Motor neuron (in vitro differentiated cells): Measurements from ENCODE around the gene USP8. TPM values are rescaled to one million over a fixed set of nuclear protein-coding genes. Genes with fewer than 3 reads are reported as not detected.

ENCODE experiments used
- ATAC-seq, 8 experiments: fragments of 200-7000 bp; cut with Tn5 transposase; replicated peaks in 6 of 8; 2 replicates each; pipeline ENCODE4 v1.8.0; 2021; ENCODE audit warnings: mild to moderate bottlenecking in 8 of 8, moderate library complexity in 8 of 8
- H3K27ac ChIP-seq, 2 donors: fragments of 250-450 bp; sonication (Bioruptor Pico); 2 replicates each; pipeline ENCODE4 v1.9.0; 2021; ENCODE audit warnings: antibody characterized with exemption in 2 of 2, mild to moderate bottlenecking in 2 of 2, moderate library complexity in 1 of 2
- H3K4me1 ChIP-seq, 2 donors: fragments of 250-450 bp; sonication (Bioruptor Pico); replicated peaks in 1 of 2; 2 replicates each; pipeline ENCODE4 v1.6.1; 2021; ENCODE audit warnings: antibody characterized with exemption in 2 of 2, mild to moderate bottlenecking in 2 of 2, moderate library complexity in 1 of 2
- H3K4me3 ChIP-seq, 5 donors: fragments of 250-450 bp; sonication (Bioruptor Pico); 2 replicates each; pipeline ENCODE4 v1.9.0; 2021; ENCODE audit warnings: antibody characterized with exemption in 5 of 5, mild to moderate bottlenecking in 5 of 5, moderate library complexity in 4 of 5
- WGBS, 10 experiments: fragments of 450-650 bp; shearing (Covaris generic); methylation state at CpG; one replicate each; pipeline ENCODE4 v1.0.0; 2022; 5-methylcytosine and 5-hydroxymethylcytosine counted together
- in situ Hi-C, 9 experiments: fragments of 400-800 bp; cut with MboI; loops; one replicate each; pipeline ENCODE4 v1.15.0; 2021; ENCODE audit warnings: low sequenced_read_pairs in 9 of 9, low pct_unique_long_range_greater_than_20kb in 2 of 9; ENCODE audit not compliant: unreplicated experiment in 9 of 9
- total RNA-seq, 8 experiments: library from RNA; unstranded; fragments of 300-600 nt; gene quantifications; 2 replicates each; pipeline versions ENCODE4 v1.2.3 to v1.2.4, GENCODE V29; 2022

The USP8 gene
- total RNA-seq, 8 experiments from 2014 or later: 28.4 to 135 (median 49.2) TPM

- ATAC-seq: no peak
- WGBS, 10 experiments: 100% methylated on average over 2 of the region's 2 CpGs; no CpG with 5 or more reads in 8 of the 10 experiments
- H3K27ac ChIP-seq: no peak overlapping the region
- H3K4me1 ChIP-seq: no peaks in the 10 kb centered on the region
- H3K4me3 ChIP-seq: no peak overlapping the region
- in situ Hi-C loops: no loop called here
Observed at GRCh38 chr15:50558012-50558411, 133.8 kb downstream of the USP8 start.

- no peak overlapping the region for H3K27ac ChIP-seq
- in situ Hi-C loops: no loop called here
- H3K4me1 ChIP-seq: no peaks in the 10 kb centered on the region
- 20 to 100% (median 96%) methylated on average over 1 to 4 of the region's 4 CpGs for WGBS, 10 experiments
- ATAC-seq: no peak
- H3K4me3 ChIP-seq: no peak overlapping the region
Observed at GRCh38 chr15:50562735-50563640, 138.8 kb downstream of the USP8 start.

GRCh38 chr15:50563756-50564155 is 139.6 kb downstream of the USP8 start:
- no peak overlapping the region for H3K27ac ChIP-seq
- ATAC-seq: no peak
- no peak overlapping the region for H3K4me3 ChIP-seq
- H3K4me1 ChIP-seq: no peaks in the 10 kb centered on the region
- in situ Hi-C loops: no loop called here
- WGBS, 10 experiments: 90 to 100% (median 100%) methylated on average over 1 to 4 of the region's 4 CpGs; no CpG with 5 or more reads in 2 of the 10 experiments

Other genes starting within 250 kb of the USP8 start
- 1 to 10 TPM in 4 of 8 experiments, under 1 TPM in 2, not detected in 2; 0.20 to 3.6 (median 1.6) TPM for gene SLC27A2, start 242.2 kb upstream of the USP8 start, total RNA-seq
- under 1 TPM in 4 of 8 experiments, not detected in 4; 0.15 to 0.57 (median 0.29) TPM for gene HDC, start 158.7 kb upstream of the USP8 start, total RNA-seq
- gene GABPB1, start 69.2 kb upstream of the USP8 start, total RNA-seq: 10 to 100 TPM; 17.4 to 33.4 (median 21.0) TPM
- gene USP50, start 122.3 kb downstream of the USP8 start, total RNA-seq: under 1 TPM in 1 of 8 experiments, not detected in 7; 0.46 TPM